Uterus (tissue), 2 donors: Measurements from ENCODE around the gene FFAR3.

Experiments used
- CTCF ChIP-seq, 4 experiments: fragments of 200-600 bp in 2 of 4; fragments of 450-650 bp in 2 of 4; sonication (generic) in 2 of 4; IDR thresholded peaks; one replicate each; pipeline ENCODE4 v1.5.1; 2016 to 2019; ENCODE audit warnings: antibody characterized with exemption in 4 of 4, mild to moderate bottlenecking in 2 of 4, moderate library complexity in 1 of 4
- POLR2A ChIP-seq, 2 donors: fragments of 450-650 bp; IDR thresholded peaks; one replicate each; pipeline ENCODE4 v1.6.1; 2016; ENCODE audit warnings: antibody characterized with exemption in 2 of 2, mild to moderate bottlenecking in 1 of 2, moderate library complexity in 1 of 2

- TF ChIP-seq CTCF (IDR thresholded peaks at IDR 0.05) (no peak), POLR2A (IDR thresholded peaks at IDR 0.05) (no peak)
Observed at GRCh38 chr19:35310331-35310730, 47.9 kb upstream of the FFAR3 start.
